HepG2 (cell line): ENCODE results near the gene HMCN2.

ENCODE experiments used
- BRCA1 ChIP-seq: sonication (generic); formaldehyde crosslinking; IDR thresholded peaks from 2 replicates; pipeline ENCODE4 v1.4.0; 2020; ENCODE audit warnings: missing genetic modification reagents
- CTCF ChIP-seq: sonication (generic); formaldehyde crosslinking; IDR thresholded peaks from 2 replicates; pipeline ENCODE4 v1.5.0; 2020; ENCODE audit warnings: mild to moderate bottlenecking, missing genetic modification reagents, moderate library complexity
- ELF4 ChIP-seq: sonication (generic); formaldehyde crosslinking; IDR thresholded peaks from 2 replicates; pipeline ENCODE4 v1.5.0; 2020; ENCODE audit warnings: missing genetic modification reagents, mild to moderate bottlenecking, moderate library complexity, borderline replicate concordance
- FOXO4 ChIP-seq: sonication (generic); formaldehyde crosslinking; conservative IDR thresholded peaks from 2 replicates; pipeline ENCODE4 v1.8.1; 2023; ENCODE audit warnings: missing genetic modification reagents
- NFE2L2 ChIP-seq: fragments of 150-350 bp; IDR thresholded peaks from 2 replicates; pipeline ENCODE4 v1.6.1; 2014; ENCODE audit warnings: low read length
- SIN3B ChIP-seq: fragments of 150-350 bp; IDR thresholded peaks from 2 replicates; pipeline ENCODE4 v1.6.1; 2014; ENCODE audit warnings: low read length
- SRY ChIP-seq: sonication (generic); formaldehyde crosslinking; IDR thresholded peaks from 2 replicates; pipeline ENCODE4 v1.8.0; 2022; ENCODE audit warnings: mild to moderate bottlenecking, missing genetic modification reagents
- ZNF512 ChIP-seq: sonication (generic); formaldehyde crosslinking; IDR thresholded peaks from 2 replicates; pipeline ENCODE4 v1.4.0; 2020; ENCODE audit warnings: mild to moderate bottlenecking, missing genetic modification reagents
- ZNF598 ChIP-seq: sonication (generic); formaldehyde crosslinking; IDR thresholded peaks from 2 replicates; pipeline ENCODE4 v1.5.1; 2020; ENCODE audit warnings: mild to moderate bottlenecking, missing genetic modification reagents, borderline replicate concordance

- TF ChIP-seq ZNF512 (CRISPR knock-in tag) (no peak), SIN3B (no peak), ZNF598 (CRISPR knock-in tag) (no peak), FOXO4 (CRISPR knock-in tag) (no peak), SRY (CRISPR knock-in tag) (no peak), CTCF (CRISPR knock-in tag) (no peak), BRCA1 (CRISPR knock-in tag) (no peak), NFE2L2 (no peak), ELF4 (CRISPR knock-in tag) (no peak)
Observed at GRCh38 chr9:130283539-130284248, 18.1 kb downstream of the HMCN2 start.
